Left ventricle myocardium inferior (tissue), 1 donor: Measurements from ENCODE around the gene GDPGP1. TPM values are rescaled to one million over a fixed set of nuclear protein-coding genes. Genes with fewer than 3 reads are reported as not detected.
A peak's percentile ranks its signal among the peaks of the same experiment; 100 is the strongest.

ENCODE experiments used
- DNase-seq: peaks from one replicate; pipeline ENCODE4 v3.0.0-alpha.2; 2020
- H3K27ac ChIP-seq: fragments of 200-600 bp; replicated peaks from 2 replicates; pipeline ENCODE4 v1.8.0; 2021
- H3K27me3 ChIP-seq: fragments of 200-600 bp; 2 replicates; pipeline ENCODE4 v1.8.0; 2021; ENCODE audit warnings: low read depth
- H3K36me3 ChIP-seq: fragments of 200-600 bp; 2 replicates; pipeline ENCODE4 v1.8.0; 2021
- H3K4me1 ChIP-seq: fragments of 200-600 bp; 2 replicates; pipeline ENCODE4 v1.8.0; 2021
- H3K4me3 ChIP-seq: fragments of 200-600 bp; 2 replicates; pipeline ENCODE4 v1.8.0; 2021; ENCODE audit warnings: mild to moderate bottlenecking, moderate library complexity
- H3K9me3 ChIP-seq: fragments of 200-600 bp; replicated peaks from 2 replicates; pipeline ENCODE4 v1.8.0; 2021
- CTCF ChIP-seq: fragments of 200-600 bp; IDR thresholded peaks from 2 replicates; pipeline ENCODE4 v1.8.0; 2021; ENCODE audit warnings: antibody characterized with exemption, mild to moderate bottlenecking, borderline replicate concordance
- intact Hi-C: fragments of 100-400 bp; cut with micrococcal nuclease; formaldehyde crosslinking; loops from one replicate; pipeline ENCODE4 v1.11.0; 2022
- total RNA-seq: library from RNA; stranded (reverse); fragmentation: NEBNext Ultra II Directional; extraction: Animal tissue kit (Norgen Biotek cat#: 25700); gene quantifications from one replicate; pipeline ENCODE4 v1.2.1, GENCODE V29; 2021
- donor health status: DM: no; HTN: yes; CAD: no; lungs with severe emphysema.

The GDPGP1 gene
- total RNA-seq, 1 donor from 2014 or later = 15.5 TPM

GRCh38 chr15:90194655-90195054, 39.4 kb upstream of the GDPGP1 start:
- no peak for DNase-seq
- H3K4me3 ChIP-seq = no peak overlapping the region
- peaks cover 51% of the 10 kb centered on the region for H3K4me1 ChIP-seq
- intact Hi-C loops = no loop called here
- H3K9me3 ChIP-seq = no peaks in the 10 kb centered on the region
- no peak for TF ChIP-seq CTCF
- H3K27me3 ChIP-seq = no peaks in the 10 kb centered on the region
- H3K36me3 ChIP-seq = no peaks in the 10 kb centered on the region
- no peak overlapping the region for H3K27ac ChIP-seq

DNA sequence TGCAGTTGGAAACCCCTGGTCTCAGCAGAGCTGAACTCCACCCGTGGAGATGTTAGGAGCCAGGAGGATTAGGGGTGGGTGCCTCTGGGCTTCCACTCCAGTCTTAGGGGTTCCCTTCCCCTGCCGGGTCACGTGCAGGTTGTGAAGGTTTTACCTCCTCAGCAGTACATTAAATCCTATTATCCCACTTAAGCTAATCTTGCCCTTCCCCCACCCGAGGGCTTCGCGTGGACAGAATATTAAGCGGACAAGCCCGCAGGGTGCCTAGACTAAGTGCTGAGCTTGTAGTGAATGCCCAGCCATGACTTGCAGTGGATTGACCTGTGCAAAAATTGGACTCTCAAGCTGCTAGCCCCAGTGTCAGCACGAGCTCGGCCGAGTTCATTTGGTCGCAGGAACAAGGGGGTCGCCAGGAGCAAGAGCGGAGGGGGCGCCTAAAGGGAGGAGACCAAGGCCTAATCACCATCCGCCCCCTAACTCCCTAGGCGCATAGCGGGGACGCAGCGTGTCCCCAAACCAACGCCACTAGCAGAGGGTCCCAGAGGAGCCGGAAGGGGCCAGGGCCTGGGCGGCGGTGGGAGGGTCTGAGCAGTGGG, 33.4 kb upstream of the GDPGP1 start:
- H3K27ac ChIP-seq = peak overlapping the region; percentile 69
- peak overlapping the region; percentile 91 for H3K4me3 ChIP-seq
- no peak for TF ChIP-seq CTCF
- H3K36me3 ChIP-seq = no peaks in the 10 kb centered on the region
- H3K27me3 ChIP-seq = no peaks in the 10 kb centered on the region
- H3K4me1 ChIP-seq = peaks cover 62% of the 10 kb centered on the region
- H3K9me3 ChIP-seq = no peaks in the 10 kb centered on the region
- intact Hi-C loops = no loop called here
- DNase-seq = no peak

DNA sequence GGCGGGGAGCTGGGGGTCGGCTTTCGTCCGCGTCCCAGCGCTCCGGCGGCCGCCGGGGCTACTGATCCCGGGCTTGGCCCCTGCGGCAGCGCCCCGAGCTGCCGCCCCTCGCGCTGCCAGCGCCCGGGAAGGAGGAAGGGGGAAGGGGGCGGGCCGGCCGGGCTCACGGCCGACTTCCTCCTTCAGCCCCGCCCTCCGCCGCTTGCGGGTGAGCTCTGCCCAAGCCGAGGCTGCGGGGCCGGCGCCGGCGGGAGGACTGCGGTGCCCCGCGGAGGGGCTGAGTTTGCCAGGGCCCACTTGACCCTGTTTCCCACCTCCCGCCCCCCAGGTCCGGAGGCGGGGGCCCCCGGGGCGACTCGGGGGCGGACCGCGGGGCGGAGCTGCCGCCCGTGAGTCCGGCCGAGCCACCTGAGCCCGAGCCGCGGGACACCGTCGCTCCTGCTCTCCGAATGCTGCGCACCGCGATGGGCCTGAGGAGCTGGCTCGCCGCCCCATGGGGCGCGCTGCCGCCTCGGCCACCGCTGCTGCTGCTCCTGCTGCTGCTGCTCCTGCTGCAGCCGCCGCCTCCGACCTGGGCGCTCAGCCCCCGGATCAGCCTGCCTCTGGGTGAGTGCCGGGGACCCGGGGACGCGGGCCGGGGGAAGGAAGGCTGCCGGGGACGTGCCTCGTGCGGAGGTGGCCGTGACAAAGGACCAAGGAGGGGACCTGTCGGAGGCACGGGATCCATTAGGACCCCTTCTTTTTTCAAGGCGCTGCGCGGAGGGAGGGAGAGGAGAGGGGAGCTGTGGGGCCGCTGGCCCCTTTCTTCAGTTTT, 32.7 kb upstream of the GDPGP1 start, which contains the start of gene SEMA4B:
Gene SEMA4B (plus strand): TSS at position 201 of the 814 bp plus-strand sequence. CDS start 249 bp downstream, at position 450.
- TF ChIP-seq CTCF = peak; percentile 12
- no peaks in the 10 kb centered on the region for H3K9me3 ChIP-seq
- H3K27me3 ChIP-seq = no peaks in the 10 kb centered on the region
- H3K27ac ChIP-seq = peak within 1 kb of the TSS; percentile 69
- H3K4me3 ChIP-seq = peak within 1 kb of the TSS; percentile 91
- intact Hi-C loops = no loop called here
- peak; percentile 76 for DNase-seq
- no peaks in the 10 kb centered on the region for H3K36me3 ChIP-seq
- peaks cover 69% of the 10 kb centered on the region for H3K4me1 ChIP-seq

DNA sequence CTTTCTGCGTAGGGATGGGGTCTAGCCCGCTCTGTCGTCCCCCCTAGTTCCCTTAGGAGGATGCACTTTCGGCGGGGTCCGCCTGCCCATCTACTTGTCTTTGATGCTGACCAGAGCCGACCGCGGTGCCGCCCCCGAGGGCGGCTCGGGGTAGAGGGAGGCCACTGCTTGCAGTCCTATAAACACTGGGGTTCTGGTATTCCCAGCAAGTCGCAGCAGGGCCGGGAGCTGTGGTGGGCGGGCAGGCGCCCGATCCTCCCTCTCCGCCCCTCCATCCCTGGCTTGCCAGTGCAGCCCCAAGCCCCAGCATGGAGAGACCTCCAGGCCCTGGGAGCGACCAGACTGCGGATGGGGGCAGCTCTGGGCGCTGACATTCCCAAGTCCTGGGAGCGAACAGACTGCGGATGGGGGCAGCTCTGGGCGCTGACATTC, 32.0 kb upstream of the GDPGP1 start:
- H3K9me3 ChIP-seq = no peaks in the 10 kb centered on the region
- H3K27me3 ChIP-seq = no peaks in the 10 kb centered on the region
- H3K36me3 ChIP-seq = no peaks in the 10 kb centered on the region
- TF ChIP-seq CTCF = no peak
- intact Hi-C loops = no loop called here
- peak overlapping the region; percentile 91 for H3K4me3 ChIP-seq
- DNase-seq = no peak
- H3K27ac ChIP-seq = peak overlapping the region; percentile 69
- peaks cover 75% of the 10 kb centered on the region for H3K4me1 ChIP-seq

DNA sequence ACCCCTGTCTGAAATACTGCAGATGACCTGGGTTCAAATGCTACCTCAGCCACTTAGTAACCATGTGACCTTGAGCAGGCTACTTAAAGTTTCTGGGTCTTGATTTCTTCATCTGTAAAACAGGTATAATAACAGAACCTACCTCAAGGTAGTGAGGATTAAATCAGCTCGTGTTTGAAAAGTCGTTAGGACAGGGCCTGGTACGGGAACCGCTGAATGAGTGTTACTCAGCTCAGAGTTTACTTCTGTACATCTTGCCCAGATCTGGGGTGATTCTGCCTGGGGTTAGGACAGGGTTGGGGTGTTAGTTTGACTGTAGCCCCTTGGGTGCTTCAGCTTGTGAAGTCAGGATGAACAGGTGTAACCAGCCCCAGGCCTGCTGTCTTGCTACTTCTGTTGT, 31.1 kb upstream of the GDPGP1 start:
- H3K27ac ChIP-seq = no peak overlapping the region
- intact Hi-C loops = no loop called here
- no peak for DNase-seq
- no peaks in the 10 kb centered on the region for H3K27me3 ChIP-seq
- no peak overlapping the region for H3K4me3 ChIP-seq
- no peak for TF ChIP-seq CTCF
- no peaks in the 10 kb centered on the region for H3K36me3 ChIP-seq
- H3K4me1 ChIP-seq = peaks cover 83% of the 10 kb centered on the region
- no peaks in the 10 kb centered on the region for H3K9me3 ChIP-seq
